Activated T-cell treated with anti-CD3 and anti-CD28 coated beads, Interleukin-2, amount 50 U/mL, for 24 hours (primary cell): ENCODE data around the gene FAM227B.
A peak's percentile ranks its signal among the peaks of the same experiment; 100 is the strongest.
"Not testable (repeated sequence)": the region's sequence is repeated elsewhere in the genome, so short reads cannot be mapped to it uniquely, and the experiment has no call there.

Experiments
- DNase-seq: peaks from one replicate; pipeline ENCODE4 v3.0.0-alpha.2; 2020
- H3K27ac Mint-ChIP-seq: 2 replicates; pipeline ENCODE4 v1.8.0; 2020; ENCODE audit warnings: mild to moderate bottlenecking, mixed read lengths
- H3K27me3 Mint-ChIP-seq: 2 replicates; pipeline ENCODE4 v1.8.0; 2020; ENCODE audit warnings: mixed read lengths
- H3K36me3 Mint-ChIP-seq: 2 replicates; pipeline ENCODE4 v1.8.0; 2020; ENCODE audit warnings: low read depth, mixed read lengths
- H3K4me1 Mint-ChIP-seq: 2 replicates; pipeline ENCODE4 v1.8.0; 2020; ENCODE audit warnings: low read depth, mixed read lengths
- H3K4me3 Mint-ChIP-seq: 2 replicates; pipeline ENCODE4 v1.8.0; 2020; ENCODE audit warnings: mild to moderate bottlenecking, moderate library complexity, mixed read lengths
- H3K9me3 Mint-ChIP-seq: 2 replicates; pipeline ENCODE4 v1.8.0; 2020; ENCODE audit warnings: mixed read lengths

Gene FAM227B, protein sequence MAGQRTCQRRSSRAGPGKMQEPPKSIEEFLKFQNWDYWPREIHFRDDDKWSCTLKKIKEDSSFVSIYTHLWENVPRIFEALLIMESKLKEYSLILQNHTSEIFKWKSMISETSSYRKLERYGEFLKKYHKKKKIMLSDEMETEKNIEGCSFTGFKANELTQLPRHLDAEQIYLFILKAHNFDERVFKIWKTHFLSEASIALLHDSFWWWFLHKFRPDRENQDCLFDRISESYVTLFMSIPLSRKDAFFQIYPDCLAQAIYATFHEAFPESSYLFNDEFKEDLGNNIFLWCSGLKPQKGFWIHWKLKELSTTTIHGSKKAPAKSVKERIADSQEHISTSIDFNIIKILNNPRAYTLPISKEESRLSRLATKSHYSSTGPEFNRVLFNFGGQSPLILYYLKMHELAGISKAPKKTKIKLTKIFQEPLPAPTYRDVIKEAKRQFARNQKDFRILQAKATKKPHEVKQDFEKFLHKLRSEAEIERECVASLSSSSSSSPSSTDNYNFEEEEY

DNA sequence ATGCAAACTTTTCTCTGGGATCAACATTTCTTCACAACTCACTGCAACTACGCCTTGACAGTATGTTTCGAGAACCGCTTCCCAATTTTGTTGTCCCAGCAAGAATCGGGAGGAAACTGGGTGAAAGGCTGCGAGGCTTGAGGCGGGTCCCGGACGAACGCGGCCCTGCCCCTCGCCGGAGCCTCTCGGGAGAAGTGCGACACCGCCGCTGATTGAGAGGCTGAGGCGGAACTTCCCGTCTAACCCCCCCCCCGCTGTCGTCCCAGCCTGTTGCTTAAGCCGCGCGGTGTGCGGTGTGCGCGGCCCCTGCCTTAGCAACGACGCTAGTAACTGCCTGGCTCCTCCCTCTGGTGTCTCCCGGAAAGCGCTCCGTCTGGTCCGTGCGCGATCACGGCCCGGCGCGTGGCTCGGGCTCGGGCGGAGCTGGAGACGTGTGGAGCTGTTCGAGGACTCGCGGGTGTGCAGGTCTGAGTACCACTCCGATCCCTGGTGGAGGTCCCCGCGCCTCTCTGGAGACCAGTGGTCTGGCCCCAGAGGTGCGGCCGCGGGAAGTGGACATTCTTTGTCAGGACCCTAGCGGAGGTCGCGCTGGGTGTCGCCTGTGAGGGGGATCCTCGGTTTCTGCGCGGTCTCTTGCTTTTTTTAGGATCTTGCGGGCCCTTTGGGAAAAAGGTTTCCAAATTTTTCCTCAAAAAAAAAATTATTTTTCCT, at the start of gene FAM227B, which contains the start of gene DTWD1:
FAM227B (minus strand) TSS at position 161 of the 711 bp plus-strand sequence. CDS start 5,647 bp downstream, outside the sequence.
DTWD1 (plus strand) TSS at position 391 of the 711 bp plus-strand sequence. CDS start 4,120 bp downstream, outside the sequence.
- peak; percentile 93 for DNase-seq
- peak within 1 kb of the TSS; percentile 94 for H3K27ac Mint-ChIP-seq
- no peaks in the 10 kb centered on the region for H3K27me3 Mint-ChIP-seq
- H3K9me3 Mint-ChIP-seq = peaks cover 13% of the 10 kb centered on the region
- H3K4me3 Mint-ChIP-seq = peak within 1 kb of the TSS; percentile 95
- peaks cover 46% of the 10 kb centered on the region for H3K36me3 Mint-ChIP-seq
- H3K4me1 Mint-ChIP-seq = peaks cover 47% of the 10 kb centered on the region

DNA sequence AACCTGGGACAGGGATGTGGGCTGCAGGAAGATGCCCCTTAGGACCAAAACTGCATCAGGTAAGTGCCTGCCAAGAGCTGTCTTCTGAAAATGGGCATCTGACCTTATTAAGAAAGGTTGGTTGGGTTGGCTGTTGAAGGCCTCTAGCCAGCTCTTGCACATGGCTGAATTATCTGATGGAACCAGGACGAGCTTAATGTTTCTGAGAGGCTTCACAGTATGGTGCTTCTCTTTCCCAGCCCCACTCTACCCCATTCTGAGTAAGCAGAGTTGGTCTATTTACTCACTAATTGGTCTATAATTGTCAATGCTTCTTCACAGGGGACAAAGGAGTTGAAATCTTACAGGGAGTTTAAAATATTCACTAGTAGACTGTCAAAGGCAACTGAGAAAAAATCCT, 48.7 kb upstream of the FAM227B start:
- no peak for DNase-seq
- H3K4me1 Mint-ChIP-seq = no peaks in the 10 kb centered on the region
- H3K36me3 Mint-ChIP-seq = no peaks in the 10 kb centered on the region
- H3K4me3 Mint-ChIP-seq = no peak overlapping the region
- H3K9me3 Mint-ChIP-seq = no peaks in the 10 kb centered on the region
- H3K27me3 Mint-ChIP-seq = peaks cover 9% of the 10 kb centered on the region
- H3K27ac Mint-ChIP-seq = no peak overlapping the region

DNA sequence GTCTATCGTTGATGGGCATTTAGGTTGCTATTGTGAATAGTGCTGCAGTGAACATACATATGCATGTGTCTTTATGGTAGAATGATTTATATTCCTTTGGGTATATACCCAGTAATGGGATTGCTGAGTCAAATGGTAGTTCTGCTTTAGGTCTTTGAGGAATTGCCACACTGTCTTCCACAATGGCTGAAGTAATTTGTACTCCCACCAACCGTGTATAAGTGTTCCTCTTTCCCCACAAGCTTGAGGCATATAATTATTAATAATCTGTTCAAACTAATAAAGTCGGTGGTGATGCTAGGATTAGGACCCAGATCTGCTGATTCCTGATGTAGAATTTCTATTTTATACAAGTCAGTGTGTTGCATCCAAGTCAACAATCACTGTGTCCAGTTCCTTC, 45.9 kb upstream of the FAM227B start:
- not testable (repeated sequence) for H3K9me3 Mint-ChIP-seq, H3K36me3 Mint-ChIP-seq

DNA sequence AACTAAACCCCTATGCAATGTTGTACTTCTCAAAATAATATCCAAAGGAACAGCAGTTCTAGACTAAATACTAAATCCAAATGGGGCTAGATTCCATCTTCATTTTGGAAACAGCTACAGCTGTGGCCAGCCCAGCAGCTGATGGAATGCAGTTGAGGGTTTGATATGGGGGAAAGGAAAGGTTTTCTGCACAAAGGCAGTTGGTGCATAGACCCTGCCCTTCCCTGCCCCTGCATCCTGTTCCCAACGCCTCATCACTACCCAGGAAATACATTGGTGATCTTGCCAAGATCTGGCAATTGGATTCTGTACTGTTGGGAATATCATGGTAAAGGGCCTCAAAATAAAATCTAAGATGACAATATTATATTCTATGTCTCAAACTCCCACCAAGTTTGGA, 44.1 kb upstream of the FAM227B start:
- Mint-ChIP-seq H3K36me3 (no peaks in the 10 kb centered on the region), H3K27me3 (peaks cover 19% of the 10 kb centered on the region), H3K27ac (no peak overlapping the region), H3K4me1 (no peaks in the 10 kb centered on the region), H3K9me3 (no peaks in the 10 kb centered on the region), H3K4me3 (no peak overlapping the region)
- no peak for DNase-seq

More for the DNA sequence above, 45.9 kb upstream of the FAM227B start:
- not testable (repeated sequence) for H3K4me3 Mint-ChIP-seq, H3K4me1 Mint-ChIP-seq, DNase-seq, H3K27ac Mint-ChIP-seq, H3K27me3 Mint-ChIP-seq

DNA sequence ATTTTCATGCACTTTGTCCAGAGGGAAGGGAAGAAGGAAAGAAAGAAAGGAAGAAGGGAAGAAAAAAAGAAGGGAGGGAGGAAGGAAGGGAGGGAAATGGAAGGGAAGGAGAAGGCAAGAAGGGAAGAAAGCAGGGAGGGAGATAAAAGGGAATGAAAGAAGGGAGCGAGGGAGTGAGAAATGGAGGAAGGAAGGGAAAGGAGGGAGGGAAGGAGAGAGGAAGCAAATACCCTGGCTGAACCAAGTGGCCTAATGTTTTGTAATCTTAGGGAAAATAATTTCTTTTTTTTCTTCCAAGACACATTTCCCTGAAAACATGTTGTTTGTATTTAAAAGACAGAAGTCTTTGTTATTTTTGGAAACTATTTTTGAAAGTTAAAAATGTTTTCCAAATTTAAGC, 36.1 kb upstream of the FAM227B start:
- no peak for DNase-seq
- Mint-ChIP-seq H3K27ac (no peak overlapping the region), H3K27me3 (peaks cover 24% of the 10 kb centered on the region), H3K4me3 (no peak overlapping the region), H3K9me3 (peaks cover 22% of the 10 kb centered on the region), H3K36me3 (no peaks in the 10 kb centered on the region), H3K4me1 (no peaks in the 10 kb centered on the region)

DNA sequence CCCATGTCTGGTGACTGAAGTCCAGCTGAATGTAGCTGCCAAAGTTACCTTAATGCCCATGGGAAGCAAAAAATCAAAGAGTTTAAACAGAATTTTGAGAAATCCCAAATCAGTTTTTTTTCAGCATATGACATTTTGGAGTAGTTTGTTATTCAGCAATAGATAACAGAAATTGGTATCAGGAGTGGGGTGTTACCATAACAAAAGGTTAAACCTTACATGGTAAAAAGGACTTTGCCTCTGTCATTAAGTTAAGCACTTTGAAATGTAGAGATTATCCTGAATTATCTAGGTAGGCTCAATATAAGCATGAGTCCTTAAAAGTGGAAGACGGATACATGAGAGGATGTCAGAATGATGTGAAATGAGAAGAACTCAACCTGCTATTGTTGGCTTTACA, 32.3 kb upstream of the FAM227B start:
- H3K27me3 Mint-ChIP-seq = peaks cover 5% of the 10 kb centered on the region
- H3K27ac Mint-ChIP-seq = no peak overlapping the region
- no peak overlapping the region for H3K4me3 Mint-ChIP-seq
- DNase-seq = no peak
- H3K4me1 Mint-ChIP-seq = no peaks in the 10 kb centered on the region
- no peaks in the 10 kb centered on the region for H3K36me3 Mint-ChIP-seq
- peaks cover 17% of the 10 kb centered on the region for H3K9me3 Mint-ChIP-seq

DNA sequence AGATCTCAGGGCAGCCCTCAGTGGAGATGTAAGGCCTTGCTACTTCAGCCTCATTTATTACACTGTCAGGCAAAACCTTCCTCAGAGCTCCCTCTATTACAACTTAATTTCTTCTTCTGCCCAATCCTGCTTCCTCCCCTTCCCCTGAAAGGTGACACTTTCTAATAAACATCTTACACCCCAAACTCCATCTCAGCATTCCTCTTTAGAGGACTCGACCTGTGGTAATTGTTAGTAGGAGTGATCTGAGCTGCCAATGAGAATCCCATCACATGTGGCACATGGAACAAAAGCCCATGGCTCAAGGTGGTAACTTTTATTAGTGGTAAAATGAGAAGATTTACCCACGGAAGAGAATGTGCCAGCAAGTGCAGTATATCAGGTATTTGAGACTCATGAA, 30.1 kb upstream of the FAM227B start:
- Mint-ChIP-seq H3K27ac (no peak overlapping the region), H3K9me3 (peaks cover 16% of the 10 kb centered on the region), H3K4me3 (no peak overlapping the region), H3K27me3 (no peaks in the 10 kb centered on the region), H3K36me3 (peaks cover 3% of the 10 kb centered on the region), H3K4me1 (no peaks in the 10 kb centered on the region)
- DNase-seq = no peak

DNA sequence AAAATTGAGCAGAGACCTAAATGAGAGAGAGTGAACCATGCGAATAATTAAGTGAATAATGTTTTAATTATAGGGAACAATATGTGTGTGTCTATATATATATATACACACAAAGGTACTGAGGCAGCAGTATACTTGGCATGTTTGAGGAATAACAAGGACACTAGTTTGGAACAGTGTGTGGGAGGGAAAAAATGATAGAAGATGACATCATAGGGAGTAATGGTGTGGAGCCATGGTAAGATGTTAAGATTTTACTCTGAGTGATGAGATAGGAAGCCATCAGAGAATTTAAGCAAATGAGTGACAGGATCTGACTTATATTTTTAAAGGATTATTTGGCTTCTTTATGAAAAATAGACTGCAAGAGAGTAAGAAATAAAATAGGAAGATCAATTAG, 29.4 kb upstream of the FAM227B start:
- peaks cover 8% of the 10 kb centered on the region for H3K36me3 Mint-ChIP-seq
- H3K4me3 Mint-ChIP-seq = no peak overlapping the region
- DNase-seq = no peak
- H3K4me1 Mint-ChIP-seq = no peaks in the 10 kb centered on the region
- H3K27ac Mint-ChIP-seq = no peak overlapping the region
- H3K9me3 Mint-ChIP-seq = peaks cover 16% of the 10 kb centered on the region
- no peaks in the 10 kb centered on the region for H3K27me3 Mint-ChIP-seq

DNA sequence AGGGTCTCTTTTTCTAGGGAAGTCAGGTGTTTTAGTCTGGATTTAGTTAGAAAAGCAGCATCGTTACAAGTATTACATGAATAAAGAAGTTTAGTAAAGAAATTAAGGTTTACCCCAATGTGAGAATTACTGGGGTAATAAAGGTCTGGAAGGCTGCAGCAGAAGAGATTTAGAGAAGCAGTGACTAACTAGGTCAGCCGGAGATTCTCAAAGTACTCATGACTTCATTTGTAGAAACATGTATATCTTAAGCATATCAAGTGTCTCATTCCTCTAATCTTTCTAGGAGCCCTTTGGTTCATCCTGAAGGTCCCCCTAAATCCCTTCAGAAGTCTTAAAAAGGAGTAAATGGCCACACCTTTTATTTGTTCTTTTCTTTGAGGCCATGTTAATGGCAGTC, 26.3 kb upstream of the FAM227B start:
- Mint-ChIP-seq H3K9me3 (no peaks in the 10 kb centered on the region), H3K36me3 (peaks cover 24% of the 10 kb centered on the region), H3K27ac (no peak overlapping the region), H3K4me1 (no peaks in the 10 kb centered on the region), H3K27me3 (no peaks in the 10 kb centered on the region), H3K4me3 (no peak overlapping the region)
- no peak for DNase-seq

DNA sequence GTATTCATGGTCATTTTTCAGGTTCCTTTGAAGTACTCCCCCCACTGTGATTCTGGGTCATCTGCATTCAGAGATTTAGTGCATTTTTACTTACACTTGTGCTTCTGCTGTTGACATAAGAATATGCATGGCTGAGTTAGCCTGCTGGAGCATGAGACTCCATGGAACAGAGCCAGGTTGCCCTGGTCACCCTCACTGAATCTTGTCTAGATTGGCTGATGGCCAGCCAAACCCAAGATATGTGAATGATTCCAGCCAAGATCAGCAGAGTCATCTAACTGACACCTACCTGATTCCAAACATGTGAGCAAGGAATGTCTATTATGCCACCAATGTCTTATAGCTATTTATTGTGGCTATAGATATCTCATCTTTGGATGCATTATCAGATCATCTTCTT, 25.3 kb upstream of the FAM227B start:
- Mint-ChIP-seq H3K27me3 (no peaks in the 10 kb centered on the region), H3K4me3 (no peak overlapping the region), H3K9me3 (no peaks in the 10 kb centered on the region), H3K27ac (no peak overlapping the region), H3K36me3 (peaks cover 30% of the 10 kb centered on the region), H3K4me1 (no peaks in the 10 kb centered on the region)
- DNase-seq = no peak

DNA sequence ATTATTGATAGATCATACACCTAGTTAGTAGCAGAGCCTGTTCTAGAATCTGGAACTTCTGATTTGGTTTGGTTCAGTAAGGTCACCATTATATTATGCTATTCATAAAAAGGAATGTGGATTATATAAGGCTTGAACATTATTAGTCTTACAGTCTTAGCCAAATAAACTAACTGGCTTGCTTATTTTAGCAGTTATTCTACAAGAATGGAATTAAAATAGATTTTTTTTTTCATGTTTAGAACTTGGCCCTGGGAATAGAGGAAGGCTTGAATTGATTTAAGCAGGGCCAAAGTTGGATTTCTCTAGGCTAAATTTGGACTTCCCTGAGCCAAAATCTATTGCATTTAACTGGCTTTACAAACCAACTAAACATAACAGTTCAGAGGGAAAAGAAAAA, 24.7 kb upstream of the FAM227B start:
- Mint-ChIP-seq H3K4me1 (no peaks in the 10 kb centered on the region), H3K27ac (no peak overlapping the region), H3K4me3 (no peak overlapping the region), H3K27me3 (no peaks in the 10 kb centered on the region), H3K36me3 (peaks cover 34% of the 10 kb centered on the region), H3K9me3 (no peaks in the 10 kb centered on the region)
- DNase-seq = no peak

DNA sequence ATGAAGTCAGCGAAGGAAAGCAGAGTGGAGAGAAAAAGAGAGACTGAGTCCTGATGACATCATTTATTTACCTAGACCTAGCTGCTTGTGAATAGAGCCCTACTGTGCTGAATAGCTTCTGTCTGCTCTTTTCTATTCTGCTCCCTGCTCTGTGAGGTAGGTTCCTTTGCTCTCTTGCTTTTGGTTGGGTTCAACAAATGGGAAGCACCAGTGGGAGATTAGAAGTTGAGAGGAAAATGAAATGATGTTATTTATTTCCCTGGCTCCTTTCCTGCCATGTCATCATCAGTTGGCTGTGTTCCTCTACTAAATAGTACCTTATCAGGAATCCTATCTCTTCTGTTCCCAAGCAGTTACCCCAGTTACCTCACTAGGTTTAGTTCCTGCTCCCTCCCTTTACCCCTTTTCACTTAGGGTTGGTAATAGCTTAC, 23.8 kb upstream of the FAM227B start:
- Mint-ChIP-seq H3K27me3 (no peaks in the 10 kb centered on the region), H3K9me3 (no peaks in the 10 kb centered on the region), H3K4me3 (no peak overlapping the region), H3K27ac (no peak overlapping the region), H3K4me1 (no peaks in the 10 kb centered on the region), H3K36me3 (peaks cover 34% of the 10 kb centered on the region)
- DNase-seq = no peak

DNA sequence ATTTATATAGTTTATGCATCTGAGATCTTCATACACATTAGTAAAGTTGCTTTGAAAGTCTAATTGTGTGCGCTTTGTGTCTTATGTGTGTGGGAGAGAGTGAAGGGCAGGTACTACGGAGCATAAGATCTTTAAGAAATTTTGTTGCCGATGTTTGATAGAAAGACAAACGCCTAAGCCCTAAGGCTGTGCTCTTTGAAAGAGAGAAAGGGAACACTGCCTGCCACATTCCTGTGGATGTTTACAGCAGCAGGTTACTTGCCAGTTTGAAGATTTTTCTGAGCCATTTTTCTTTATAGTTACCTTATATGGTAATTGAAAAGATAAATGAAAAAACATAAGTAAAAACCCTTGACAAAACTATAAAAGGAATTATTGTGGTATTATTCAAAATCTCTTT, 17.2 kb upstream of the FAM227B start:
- Mint-ChIP-seq H3K36me3 (peaks cover 62% of the 10 kb centered on the region), H3K4me1 (no peaks in the 10 kb centered on the region), H3K9me3 (no peaks in the 10 kb centered on the region), H3K4me3 (no peak overlapping the region), H3K27me3 (no peaks in the 10 kb centered on the region), H3K27ac (no peak overlapping the region)
- DNase-seq = no peak

DNA sequence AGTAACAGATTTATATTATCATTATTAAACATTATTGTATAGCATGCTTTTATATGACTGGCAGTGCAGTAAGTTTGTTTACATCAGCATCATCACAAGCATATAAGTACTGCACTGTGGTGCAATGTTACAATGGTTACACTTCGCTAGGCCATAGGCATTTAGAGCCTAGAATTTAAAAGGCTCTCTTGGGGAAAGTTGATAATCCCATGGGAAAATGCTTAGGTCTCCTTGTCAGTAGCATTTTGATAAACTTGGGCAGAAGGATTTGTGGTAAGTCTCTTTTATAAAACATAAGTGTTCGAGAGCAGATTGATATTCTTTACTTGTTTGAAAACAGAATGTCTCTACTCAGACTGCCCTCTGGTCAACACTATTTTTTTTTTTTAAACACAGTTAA, 7.8 kb upstream of the FAM227B start:
- Mint-ChIP-seq H3K27me3 (no peaks in the 10 kb centered on the region), H3K27ac (no peak overlapping the region), H3K4me3 (no peak overlapping the region), H3K9me3 (peaks cover 10% of the 10 kb centered on the region), H3K36me3 (peaks cover 74% of the 10 kb centered on the region), H3K4me1 (peaks cover 9% of the 10 kb centered on the region)
- no peak for DNase-seq

DNA sequence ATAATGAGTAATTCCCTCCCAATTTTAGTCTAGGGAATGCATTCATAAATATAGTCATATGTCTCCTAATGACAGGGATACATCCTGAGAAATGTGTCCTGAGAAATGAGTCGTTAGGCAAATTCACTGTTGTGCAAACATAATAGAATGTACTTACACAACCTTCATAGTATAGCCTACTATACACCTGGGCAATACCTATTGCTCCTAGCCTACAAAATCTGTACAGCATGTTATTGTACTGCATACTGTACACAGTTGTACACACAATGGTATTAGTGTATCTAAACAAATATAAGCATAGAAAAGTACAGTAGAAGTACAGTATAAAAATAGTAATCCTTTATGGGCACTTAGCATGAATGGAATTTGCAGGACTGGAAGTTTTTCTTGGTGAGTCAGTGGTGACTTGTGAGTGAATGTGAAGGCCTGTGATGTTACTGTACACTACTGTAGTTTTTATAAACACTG, 6.8 kb upstream of the FAM227B start:
- Mint-ChIP-seq H3K36me3 (peaks cover 71% of the 10 kb centered on the region), H3K27ac (no peak overlapping the region), H3K9me3 (peaks cover 11% of the 10 kb centered on the region), H3K4me1 (peaks cover 18% of the 10 kb centered on the region), H3K27me3 (no peaks in the 10 kb centered on the region), H3K4me3 (no peak overlapping the region)
- no peak for DNase-seq
